Raji (cell line): ENCODE results near the gene LAMP2.

Experiments used
- POLR2A ChIP-seq: IDR thresholded peaks from 2 replicates; pipeline ENCODE4 v1.6.1; 2011; ENCODE audit warnings: low read depth, low read length, control low read depth; ENCODE audit not compliant: insufficient read depth

LAMP2 gene

GRCh38 chrX:120463241-120463640 lies 5.9 kb downstream of the LAMP2 start:
- no peak for TF ChIP-seq POLR2A

DNA sequence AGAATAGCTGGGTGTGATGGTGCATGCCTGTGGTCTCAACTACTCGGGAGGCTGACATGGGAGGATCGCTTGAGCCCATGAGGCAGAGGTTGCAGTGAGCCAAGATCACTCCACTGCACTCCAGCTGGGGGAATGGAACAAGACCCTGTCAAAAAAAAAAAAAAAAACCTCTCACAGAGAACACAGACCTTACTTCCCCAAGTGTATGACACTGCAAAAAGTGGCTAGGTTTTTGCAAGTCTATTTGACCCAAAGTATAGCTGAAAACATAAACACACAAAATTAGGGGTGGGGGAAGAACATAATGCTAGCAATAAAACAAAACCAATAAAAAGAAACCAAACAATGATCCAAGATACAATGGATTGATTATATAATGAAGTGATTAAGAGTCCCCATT lies 6.7 kb downstream of the LAMP2 start:
- no peak for TF ChIP-seq POLR2A

DNA sequence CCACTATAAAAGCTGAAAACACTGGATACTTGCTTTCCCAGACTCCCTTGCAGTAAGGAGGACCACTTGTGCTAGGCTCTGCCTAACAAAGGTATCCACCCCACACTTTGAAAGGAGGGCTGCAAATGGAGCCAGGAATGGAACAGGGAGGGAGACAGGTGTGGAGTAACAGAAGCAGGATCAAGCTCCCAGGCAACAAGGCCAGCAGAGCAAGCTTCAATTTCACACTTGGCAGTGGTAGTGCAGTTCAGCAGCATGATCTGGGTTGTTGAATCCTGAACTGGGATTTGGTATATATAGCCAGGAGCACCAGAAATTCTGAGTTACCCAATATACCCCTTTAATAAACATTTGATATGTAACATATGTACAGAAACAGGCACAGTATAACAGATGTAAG lies 9.8 kb downstream of the LAMP2 start:
- no peak for TF ChIP-seq POLR2A

DNA sequence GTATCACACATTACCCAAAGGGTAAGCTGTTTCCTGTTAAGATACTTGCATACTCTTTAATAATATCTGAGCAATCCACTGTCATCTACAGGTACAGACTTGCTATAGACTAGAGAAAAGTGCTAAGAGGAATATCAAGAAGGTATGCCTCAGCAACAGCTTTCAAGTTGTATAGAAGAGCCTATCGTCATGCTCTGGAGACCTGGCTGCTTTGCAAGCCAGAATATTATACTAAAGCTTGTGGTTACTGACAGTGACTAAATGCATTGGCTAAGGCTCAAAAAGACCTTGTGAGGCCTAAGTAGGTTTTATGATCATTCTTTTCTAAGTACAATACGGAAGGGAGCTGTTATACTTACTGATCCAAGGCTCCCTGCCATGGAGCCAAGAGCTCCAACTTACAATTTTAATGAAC lies 11.3 kb downstream of the LAMP2 start:
- TF ChIP-seq POLR2A = no peak; the same call in 1 of the 2 replicates

GRCh38 chrX:120456973-120457372 lies 12.1 kb downstream of the LAMP2 start:
- TF ChIP-seq POLR2A = no peak

DNA sequence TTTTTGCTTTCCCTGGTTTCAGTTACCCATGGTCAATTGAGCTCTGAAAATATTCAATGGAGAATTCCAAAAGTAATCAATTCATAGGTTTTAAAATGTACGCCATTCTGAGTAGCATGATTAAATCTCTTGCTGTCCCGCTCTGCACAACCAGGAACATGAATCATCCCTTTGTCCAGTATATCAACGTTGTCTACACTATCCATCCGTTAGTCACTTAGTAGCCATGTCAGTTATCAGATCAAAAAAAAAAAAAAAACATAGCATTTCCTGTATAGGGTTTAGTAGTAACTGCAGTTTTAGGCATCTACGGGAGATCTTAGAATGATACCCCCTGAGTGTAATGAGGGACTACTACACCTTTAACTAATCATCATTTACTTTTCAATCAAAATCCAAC lies 15.1 kb downstream of the LAMP2 start:
- no peak for TF ChIP-seq POLR2A

- TF ChIP-seq POLR2A = no peak
Measured at GRCh38 chrX:120452131-120452530, 17.0 kb downstream of the LAMP2 start.

GRCh38 chrX:120450163-120450562 lies 18.9 kb downstream of the LAMP2 start:
- no peak for TF ChIP-seq POLR2A

DNA sequence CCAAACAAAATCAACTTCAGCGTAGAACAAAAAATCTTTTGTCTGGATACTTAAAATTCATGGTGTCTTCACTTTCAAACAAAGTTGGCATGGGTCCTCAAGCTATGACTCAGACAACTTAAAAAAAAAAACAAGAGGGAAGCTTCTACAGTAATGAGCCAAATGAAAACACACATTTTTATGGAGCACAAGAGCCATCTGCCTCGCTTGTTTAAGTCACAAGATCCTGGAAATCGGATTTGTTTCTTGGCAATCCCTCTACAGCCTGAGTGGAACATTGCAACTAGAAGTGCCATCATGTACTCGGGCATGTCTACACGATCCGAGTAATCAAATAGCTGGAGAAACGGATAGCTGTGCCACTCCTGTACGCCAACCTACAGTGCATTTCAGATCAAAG lies 22.6 kb downstream of the LAMP2 start:
- no peak for TF ChIP-seq POLR2A

- TF ChIP-seq POLR2A = no peak
Measured at GRCh38 chrX:120439921-120440320, 29.2 kb downstream of the LAMP2 start.

- no peak for TF ChIP-seq POLR2A
Measured at GRCh38 chrX:120429776-120430540, 39.1 kb downstream of the LAMP2 start.

- TF ChIP-seq POLR2A = no peak
Measured at GRCh38 chrX:120428309-120428708, 40.8 kb downstream of the LAMP2 start.

DNA sequence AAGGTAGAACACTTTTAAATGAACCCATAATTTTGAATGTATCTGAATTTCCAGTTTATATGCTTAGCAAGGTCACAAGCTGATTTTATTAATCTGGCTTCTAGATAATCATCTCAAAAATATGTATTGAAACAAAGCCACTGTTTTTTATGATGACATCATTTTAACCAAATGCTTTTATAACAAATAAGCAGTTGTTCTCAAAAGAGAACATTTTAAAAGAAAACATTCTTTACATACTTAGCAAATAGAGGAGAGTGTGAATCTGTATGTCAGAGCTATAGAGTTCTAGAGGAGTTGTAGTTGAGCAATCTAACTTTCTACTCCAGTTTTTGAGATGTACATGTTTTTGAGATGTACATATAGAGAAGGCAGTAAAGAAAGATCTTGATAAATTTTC lies 42.5 kb downstream of the LAMP2 start:
- no peak for TF ChIP-seq POLR2A

DNA sequence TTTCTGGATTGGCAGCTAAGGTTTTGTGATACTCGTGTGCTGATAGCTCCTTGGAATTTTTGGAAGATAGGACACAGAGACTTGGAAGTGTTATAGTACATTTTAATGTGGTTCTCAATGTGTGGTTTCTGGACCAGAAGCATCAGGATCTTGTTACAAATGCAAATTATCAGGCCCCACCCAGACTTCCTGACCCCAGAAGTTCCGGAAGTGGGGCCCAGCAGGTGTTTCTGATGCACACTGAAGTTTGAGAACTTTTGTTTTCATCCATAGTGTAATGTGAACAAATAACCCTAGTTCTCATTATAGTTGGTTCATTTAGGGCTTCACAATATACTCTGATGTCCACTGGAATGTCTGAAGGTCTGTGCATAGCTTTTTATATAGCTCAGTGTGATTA lies 49.6 kb downstream of the LAMP2 start:
- no peak for TF ChIP-seq POLR2A

DNA sequence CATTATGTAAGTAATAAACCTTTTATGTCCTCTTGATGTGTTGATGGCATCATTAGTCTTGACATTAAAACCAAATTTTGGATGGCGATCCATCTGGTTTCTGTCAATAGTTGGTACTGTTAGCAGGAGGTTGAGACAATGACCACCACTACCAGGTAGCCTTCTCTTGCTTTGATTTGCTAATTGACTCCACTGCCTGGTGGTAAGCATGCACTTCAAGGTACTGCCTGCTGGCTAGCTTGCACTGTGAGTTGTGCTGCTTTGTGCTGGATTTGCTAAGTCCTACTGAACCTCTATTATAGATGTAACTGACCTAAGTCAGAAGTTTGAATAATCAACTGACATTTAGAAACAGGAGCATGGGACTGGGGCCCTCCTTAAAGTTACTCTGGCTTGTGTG lies 60.9 kb downstream of the LAMP2 start:
- TF ChIP-seq POLR2A = no peak

DNA sequence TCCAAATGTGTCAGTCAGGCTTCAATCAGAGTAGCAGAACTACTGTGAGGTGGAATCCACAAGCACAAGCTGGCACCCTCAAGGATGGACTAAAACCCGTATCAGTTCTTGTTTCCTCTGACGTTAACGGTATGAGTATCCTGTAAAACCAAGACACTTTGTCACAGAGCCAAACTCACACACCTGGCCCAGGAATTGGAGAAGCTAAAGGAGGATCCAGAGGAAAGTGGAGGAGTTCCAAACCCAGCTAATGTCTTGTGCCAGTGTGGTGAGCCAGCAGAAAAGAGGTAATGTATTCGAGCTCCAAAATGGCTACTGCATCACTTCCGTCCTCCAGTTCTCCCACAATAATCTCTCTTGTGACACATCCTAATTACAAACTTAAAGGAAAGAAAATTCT lies 62.5 kb downstream of the LAMP2 start:
- TF ChIP-seq POLR2A = no peak

DNA sequence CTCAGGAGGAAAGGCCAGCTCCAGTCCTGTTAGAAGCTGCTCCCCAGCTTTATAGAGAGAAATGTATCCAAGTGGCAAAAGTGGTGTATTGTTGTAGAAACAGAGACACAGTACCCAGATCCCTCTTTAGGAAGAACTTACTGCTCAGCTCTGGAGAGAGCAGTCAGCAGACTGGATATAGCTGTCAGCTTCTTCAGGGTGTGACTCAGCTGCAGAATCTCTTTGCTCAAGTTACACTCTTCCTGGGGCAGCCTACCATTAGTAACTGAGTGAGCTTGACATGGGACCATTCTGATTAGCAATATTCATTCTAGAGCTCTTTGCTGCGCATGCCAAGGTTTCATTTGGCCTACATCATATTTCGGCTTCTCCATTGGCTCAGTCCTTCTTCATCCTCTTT lies 66.7 kb downstream of the LAMP2 start:
- TF ChIP-seq POLR2A = no peak

GRCh38 chrX:120401301-120401700 lies 67.8 kb downstream of the LAMP2 start:
- TF ChIP-seq POLR2A = no peak

DNA sequence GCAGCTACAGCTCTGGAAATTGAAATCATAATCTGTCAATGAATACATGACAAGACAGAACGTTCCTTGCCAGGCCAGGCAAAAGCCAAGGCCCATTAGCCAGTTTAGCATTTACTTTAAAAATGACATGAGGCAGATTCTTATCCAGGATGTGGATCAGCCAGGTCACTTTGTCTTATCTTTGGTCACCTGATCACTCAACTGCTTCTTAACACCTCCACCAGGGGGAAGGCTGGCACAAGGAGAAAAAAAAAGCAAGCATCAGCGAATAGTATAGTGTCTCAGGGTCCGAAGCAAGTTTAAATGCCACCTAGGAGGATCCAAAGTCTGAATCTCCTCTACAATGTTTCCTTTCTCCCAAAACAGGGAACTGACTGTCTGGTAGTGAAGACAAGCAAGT lies 88.4 kb downstream of the LAMP2 start:
- no peak for TF ChIP-seq POLR2A
